ENCODE data around the gene PIWIL1.

PIWIL1 gene

DNA sequence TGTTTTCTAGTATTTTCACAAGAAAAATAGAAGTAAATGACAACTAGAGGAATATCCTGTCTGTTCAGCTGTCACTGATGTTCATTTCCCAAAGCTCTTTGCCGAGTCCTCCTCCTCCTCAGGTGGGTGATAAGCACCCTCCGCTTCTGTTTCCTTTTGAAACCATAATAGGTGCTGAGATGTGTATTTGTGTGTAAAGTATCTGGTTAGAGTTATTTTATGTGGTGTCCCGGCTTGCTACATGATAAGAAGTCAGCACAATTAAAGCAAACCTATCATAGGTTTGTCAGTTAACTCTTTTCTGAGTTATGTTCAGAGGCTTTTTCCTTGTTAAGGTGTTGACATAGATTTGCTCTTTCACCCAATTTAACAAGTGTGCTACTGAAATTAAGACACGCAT lies 82.4 kb downstream of the PIWIL1 start:
- H3K9me3 Mint-ChIP-seq (ENCODE audit: low read depth): no peaks in the 10 kb centered on the region
- no peak overlapping the region for H3K27ac Mint-ChIP-seq
- H3K36me3 Mint-ChIP-seq: no peaks in the 10 kb centered on the region
- no peaks in the 10 kb centered on the region for H3K4me1 Mint-ChIP-seq (ENCODE audit: low read depth)
- peaks cover 6% of the 10 kb centered on the region for H3K27me3 Mint-ChIP-seq
- H3K4me3 Mint-ChIP-seq: no peak overlapping the region

DNA sequence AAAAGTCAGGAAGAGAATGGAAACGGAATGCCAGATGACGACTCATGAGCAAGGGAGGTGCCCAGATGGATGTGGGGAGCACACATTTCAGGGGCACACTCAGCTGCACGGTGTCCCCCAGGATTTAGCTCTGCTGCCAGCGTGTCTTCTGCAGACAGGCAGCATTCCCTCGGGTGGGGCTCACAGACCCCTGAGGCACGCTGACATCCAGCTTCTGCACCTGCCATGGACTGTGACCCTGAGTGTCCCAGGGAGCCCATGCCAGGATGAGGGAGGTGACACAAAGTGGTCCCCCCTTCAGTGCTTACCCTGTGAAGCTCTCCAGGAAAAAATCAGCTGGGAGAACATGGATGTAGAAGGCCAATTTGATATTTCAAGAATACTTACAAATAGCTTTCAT lies 84.2 kb downstream of the PIWIL1 start:
- H3K36me3 Mint-ChIP-seq: no peaks in the 10 kb centered on the region
- H3K27me3 Mint-ChIP-seq: peaks cover 3% of the 10 kb centered on the region
- H3K9me3 Mint-ChIP-seq (ENCODE audit: low read depth): no peaks in the 10 kb centered on the region
- no peaks in the 10 kb centered on the region for H3K4me1 Mint-ChIP-seq (ENCODE audit: low read depth)
- H3K27ac Mint-ChIP-seq: no peak overlapping the region
- H3K4me3 Mint-ChIP-seq: no peak overlapping the region

All from activated naive CD8-positive, alpha-beta T cell (primary cell).